LoVo (cell line): ENCODE measurements around the gene NPLOC4.
"Not testable (repeated sequence)": the region's sequence is repeated elsewhere in the genome, so short reads cannot be mapped to it uniquely, and the experiment has no call there.

Experiments used
- DNase-seq: peaks from one replicate; pipeline ENCODE4 v3.0.0-alpha.2; 2016; ENCODE audit warnings: low spot score

Gene NPLOC4

DNA sequence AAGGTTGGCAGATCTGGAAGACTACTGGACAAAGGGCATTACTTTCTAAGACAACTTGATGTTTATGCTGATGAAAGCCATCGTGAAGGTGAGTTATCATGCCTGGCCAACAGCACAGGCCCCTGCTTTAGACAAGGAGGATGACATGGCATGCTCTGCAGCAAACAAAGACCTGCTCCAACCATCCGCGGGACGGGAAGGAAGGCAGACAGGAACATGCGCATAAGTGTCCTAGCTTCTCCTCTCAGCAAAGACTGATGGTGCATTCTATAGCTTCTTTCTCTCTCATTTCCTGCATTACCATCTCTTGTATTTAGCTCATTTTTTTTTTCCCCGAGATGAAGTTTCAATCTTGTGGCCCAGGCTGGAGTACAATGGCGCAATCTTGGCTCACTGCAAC, 5.4 kb downstream of the NPLOC4 start:
- no peak for DNase-seq

DNA sequence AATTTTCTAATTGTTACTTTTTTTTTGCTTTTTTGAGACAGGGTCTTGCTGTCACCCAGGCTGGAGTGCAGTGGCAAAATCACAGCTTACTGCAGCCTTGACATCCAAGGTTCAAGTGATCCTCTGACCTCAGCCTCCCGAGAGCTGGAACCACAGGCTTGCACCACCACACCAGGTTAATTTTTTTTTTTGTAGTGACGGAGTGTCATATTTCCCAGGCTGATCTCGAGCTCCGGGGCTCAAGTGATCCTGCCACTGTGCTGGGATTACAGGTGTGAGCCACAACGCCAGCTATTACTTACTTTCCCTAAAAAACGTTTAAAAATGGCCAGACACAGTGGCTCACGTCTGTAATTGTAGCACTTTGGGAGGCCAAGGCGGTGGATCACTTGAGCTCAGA, 6.6 kb downstream of the NPLOC4 start:
- DNase-seq: no peak

DNA sequence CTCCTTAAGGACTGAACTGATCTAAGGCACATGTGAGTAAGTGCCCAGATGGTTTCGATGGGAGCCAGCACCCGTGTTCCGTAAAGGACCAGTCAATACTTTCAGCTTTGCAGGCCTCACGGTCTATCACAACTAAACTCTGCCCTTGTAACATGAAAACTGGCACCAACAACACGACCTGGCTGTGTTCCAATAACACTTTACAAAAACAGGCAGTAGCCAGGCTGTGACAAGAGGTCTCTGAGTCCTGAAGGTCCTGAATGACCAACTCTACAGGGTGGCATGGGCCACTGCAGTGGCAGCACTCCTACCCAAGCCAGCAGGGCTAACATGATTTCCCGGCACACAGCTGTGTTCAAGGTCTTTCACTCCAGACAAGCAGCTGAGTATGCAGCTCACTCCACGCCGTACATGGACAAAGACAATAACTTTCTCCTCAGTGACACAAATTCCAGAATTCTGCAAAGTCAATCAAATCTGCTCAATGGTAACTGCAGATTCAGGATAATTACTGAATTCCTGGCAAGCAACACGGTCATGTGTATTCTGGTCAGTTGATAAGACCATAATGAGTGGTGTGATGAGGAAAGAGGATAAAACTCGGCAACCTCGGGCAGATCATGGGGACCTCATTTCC, 15.3 kb downstream of the NPLOC4 start:
- no peak for DNase-seq

DNA sequence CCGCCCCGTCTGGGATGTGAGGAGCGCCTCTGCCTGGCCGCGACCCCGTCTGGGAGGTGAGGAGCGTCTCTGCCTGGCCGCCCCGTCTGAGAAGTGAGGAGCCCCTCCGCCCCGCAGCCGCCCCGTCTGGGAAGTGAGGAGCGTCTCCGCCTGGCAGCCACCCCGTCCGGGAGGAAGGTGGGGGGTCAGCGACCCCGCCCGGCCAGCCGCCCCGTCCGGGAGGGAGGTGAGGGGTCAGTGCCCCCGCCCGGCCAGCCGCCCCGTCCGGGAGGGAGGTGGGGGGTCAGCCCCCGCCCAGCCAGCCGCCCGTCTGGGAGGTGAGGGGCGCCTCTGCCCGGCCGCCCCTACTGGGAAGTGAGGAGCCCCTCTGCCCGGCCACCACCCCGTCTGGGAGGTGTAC, 18.6 kb downstream of the NPLOC4 start:
- DNase-seq: not testable (repeated sequence)

DNA sequence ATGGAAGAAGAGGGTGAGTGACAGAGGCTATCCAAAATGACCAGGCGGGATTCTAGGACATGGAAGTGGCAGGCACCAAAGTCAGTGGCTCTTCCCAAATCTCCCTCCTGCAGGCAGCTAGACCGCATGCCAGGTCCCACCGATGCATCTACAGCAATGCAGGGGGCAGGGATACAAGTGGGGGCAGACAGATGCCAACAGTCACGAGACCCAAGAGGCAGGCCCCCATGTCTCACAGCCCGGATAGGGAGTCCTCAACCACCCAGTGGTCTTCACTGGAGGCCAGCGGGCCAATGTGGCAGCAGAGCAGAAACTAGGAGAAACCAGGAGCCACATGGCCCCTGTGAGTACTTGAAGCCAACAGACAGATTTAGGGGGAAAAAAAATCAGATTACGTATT, 20.0 kb downstream of the NPLOC4 start:
- DNase-seq: no peak

DNA sequence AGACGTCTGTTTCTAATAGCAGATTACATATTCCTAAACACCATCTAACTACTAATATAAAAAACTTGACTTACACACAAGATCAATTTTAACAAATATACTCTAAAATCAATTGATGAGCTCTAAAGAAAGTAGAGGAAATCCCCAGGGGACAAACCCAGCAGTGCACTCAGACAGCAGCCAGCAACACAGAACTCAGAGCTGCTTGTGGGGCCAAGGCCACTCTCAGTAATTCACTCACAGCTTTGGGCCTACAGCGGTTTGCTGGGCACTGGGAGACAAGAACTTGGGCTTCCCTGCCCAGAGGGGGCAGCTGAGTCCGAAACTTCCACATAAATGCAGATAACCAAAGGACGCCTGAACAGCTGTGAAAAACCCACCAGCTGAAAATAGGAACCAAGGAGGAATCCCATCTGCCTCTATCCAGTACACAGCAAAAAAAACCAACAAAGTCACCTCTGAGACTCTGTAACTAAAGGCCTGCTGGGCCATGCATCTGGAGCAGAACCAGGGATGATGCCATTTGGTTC, 21.4 kb downstream of the NPLOC4 start:
- no peak for DNase-seq

DNA sequence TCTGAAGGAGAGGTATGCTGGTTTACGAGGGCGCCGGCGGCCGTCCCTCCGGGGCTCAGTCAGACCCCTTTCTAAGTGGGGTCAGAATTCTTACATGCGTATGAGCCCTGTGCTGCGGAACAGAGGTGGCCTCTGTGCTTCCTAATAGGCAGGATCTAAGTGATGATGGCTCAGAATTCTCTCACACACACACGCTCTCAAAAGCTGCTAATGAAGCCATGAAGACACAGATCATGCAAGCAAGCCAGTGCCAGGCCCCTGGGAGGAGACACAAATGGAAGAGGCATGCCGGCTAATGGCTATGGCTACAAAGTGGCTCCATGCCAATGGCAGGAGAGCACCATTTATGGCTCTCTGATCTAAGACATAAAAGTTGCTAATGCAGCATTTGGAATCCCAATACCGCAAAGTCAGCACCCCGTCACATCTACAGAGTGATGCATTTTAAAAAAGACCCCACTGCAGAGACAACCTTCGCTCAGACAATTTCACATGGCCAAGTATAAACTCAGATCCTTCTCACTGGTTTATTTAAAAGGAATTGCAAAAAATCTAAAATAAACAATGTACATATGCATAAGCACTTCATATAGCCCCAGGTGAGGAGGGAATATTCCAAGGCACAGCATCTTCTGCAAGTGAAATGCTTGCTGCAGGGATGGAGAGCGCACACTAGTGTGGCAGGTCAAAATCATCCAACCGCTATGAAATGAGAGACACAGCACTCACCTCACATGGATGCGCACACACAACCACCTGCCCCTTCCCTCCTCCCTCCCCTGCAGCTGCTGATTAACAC, 24.5 kb downstream of the NPLOC4 start:
- no peak for DNase-seq

DNA sequence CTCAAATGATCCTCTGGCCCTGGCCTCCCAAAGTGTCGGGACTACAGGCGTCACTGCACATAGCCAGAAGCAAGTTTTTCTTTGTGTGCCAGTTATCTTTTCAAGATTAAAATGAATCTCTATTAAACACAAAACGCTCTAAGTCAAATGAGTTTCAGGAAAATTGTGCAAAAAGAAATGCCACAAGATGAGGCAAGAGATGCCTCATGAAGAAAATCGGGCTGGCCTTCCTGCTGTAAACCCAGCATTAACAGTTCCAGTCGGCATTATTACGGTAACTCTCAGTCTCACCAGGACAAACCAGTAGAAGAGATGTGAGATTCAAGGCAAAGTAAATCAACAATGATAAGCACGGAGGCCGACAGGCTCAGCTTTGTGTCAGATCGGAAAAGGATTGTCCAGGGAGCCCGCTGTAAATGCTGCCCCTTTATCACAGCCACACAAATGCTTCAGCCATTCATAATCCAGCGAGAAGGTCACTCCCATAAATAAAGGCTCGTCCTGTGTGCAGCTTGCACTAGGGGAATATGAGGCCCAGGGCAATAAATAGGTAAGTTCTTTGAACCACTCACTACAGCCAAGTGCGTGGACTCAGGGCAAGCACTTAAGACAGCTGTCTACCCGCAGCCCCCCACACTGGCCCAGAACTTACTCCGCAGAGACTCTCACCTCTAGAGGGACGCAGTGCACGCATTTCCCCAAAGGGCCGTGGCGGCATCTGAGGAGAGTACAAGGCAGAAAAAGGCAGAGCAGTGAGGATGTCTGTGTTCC, 27.2 kb downstream of the NPLOC4 start:
- DNase-seq: no peak

DNA sequence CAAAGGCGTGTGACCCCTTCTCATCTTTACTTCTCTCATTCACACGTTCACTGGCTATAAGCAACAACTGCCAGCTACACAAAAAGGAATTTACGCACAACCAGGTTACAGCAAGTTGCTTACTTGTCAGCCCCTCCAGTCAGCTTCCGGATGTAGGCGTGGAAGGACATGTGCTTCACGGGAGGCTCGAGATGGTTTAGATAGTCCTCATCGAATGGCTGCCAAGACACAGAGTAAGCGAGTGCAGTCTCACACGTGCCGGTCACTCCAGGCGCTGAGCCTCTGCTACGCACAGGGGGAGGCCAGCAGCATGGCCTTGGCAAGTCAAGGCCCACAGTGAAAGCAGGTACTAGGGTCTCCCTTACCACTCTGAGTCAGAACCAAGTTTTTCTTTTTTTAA, 28.3 kb downstream of the NPLOC4 start:
- no peak for DNase-seq

DNA sequence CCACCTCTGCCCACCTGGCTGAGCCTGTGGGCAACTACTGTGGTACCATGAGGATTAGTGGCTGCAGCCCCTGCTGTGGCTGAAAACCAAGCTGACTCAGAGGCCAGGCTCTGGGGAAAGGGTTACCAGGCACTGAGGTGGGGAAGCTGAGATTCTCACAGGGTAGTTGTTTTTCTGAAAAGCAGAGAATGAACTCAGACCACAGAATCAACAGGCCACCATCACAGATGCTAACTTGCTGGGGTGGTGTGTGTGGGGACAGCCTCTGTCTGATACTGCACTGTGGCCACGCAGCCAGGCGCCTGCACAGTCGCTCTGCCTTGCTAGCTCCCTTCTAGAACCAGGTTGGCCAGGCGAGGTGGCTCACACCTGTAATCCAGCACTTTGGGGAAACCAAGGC, 28.8 kb downstream of the NPLOC4 start:
- DNase-seq: no peak

DNA sequence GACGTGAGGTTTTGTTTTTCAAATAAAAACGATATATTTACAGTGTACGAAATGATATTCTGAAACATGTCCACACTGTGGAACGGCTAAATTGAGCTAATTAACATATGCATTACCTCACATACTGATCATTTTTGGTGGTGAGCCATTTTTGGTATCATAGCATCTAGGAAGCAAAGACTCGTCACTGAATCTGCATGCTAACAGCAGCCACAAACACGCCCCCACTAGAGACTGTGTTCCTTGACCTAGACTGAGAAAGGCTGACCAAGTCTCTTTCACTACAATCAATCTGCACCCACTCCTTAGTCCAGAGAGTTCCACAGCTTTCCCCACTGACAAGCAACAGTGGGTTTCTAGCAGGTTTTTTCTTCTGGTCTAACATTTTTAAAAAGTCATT, 29.5 kb downstream of the NPLOC4 start:
- DNase-seq: no peak

DNA sequence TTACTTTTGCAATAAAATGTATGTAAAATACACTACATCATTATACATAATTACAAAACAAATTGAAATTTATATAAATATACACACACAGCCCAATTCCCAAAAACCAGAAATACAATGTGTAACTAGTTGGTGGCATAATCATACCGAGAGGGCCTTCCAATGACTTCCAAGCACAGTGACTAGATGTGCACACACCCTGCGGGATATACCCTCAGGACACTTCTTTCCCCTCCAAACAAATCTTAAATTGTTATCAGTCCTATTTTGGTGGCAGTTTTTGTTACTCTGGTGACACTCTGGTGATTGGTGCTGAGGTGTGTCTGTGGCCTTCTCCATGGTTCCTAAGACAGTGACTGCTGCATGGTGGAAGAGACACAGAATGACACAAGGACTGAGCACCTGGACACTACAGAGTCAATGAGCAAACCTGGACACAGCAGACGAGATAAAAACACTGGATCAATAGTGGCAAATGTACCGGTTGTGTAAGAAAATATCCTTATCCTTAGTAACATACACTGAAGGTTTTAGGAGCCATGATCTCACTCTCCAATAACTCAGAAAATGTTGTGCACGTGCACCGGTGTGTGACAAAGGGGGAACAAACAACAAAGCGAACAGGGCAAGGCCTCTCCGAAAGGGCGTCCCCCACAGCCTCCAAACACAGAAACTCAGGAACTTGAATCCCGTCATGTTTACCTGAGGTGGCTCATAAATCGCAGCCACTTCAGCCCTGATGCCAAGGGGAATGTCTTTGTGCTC, 32.9 kb downstream of the NPLOC4 start:
- DNase-seq: no peak

DNA sequence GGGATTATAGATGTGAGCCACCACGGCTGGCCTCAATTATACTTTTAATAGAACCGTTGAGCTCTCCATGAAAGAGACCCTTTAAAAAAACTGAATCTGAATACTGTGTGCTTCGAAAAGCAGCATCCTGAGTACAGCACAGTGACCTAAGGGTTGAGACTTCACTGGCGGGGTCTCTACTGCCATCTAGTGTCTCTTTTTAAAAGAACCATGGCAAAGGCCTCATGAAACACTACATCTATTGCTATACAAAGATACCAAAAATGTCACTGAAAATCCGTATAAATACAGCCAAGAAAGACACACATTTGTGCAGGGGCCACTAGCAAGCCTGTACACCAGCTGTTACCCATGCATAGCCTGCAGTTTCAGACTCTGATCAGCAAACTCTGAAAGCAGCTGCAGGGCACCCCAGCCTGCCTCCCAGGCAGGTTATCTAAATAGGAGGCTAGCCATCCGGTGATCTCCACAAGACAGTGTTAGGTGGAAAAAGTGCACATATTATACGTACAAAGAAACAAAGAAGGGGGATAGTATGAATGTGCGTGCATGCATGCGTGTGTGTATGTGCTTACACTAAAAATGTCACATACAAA, 35.3 kb downstream of the NPLOC4 start:
- DNase-seq: peak; percentile 51

DNA sequence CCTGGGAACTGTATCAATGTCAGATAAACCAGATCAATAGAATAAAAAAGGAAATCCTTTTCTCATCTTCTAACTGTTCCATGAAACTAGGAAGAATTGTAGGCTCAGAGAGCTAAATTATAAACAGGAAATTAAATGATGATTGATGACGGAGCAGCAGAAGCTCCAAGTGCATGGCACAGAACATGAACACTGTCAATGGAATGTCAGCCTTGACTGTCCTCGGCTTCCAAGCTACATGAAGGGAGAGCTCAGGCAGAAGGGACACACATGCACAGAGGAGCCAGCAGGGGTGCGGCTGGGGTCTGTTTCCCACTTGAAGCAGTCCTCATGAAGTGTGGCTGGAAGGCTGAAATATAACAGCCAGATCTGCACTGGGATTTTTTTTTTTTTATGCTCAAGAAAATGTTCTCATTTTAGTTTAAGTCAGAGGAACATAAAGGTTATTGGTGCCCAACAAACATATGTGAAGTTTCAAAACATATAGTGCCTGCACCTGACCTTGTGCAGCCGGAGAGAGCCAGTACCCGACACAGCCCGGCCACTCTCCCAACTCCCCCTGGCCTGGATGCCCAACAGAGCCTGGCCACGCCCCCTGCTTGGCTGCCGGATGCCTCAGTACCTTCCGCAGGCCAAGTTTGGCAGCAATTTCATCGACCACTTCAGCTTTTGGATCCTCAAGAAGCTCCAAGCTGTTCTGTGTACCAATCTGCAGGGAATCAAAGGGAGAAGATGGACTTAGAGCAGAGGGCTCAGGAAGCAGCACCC, 37.0 kb downstream of the NPLOC4 start:
- no peak for DNase-seq

DNA sequence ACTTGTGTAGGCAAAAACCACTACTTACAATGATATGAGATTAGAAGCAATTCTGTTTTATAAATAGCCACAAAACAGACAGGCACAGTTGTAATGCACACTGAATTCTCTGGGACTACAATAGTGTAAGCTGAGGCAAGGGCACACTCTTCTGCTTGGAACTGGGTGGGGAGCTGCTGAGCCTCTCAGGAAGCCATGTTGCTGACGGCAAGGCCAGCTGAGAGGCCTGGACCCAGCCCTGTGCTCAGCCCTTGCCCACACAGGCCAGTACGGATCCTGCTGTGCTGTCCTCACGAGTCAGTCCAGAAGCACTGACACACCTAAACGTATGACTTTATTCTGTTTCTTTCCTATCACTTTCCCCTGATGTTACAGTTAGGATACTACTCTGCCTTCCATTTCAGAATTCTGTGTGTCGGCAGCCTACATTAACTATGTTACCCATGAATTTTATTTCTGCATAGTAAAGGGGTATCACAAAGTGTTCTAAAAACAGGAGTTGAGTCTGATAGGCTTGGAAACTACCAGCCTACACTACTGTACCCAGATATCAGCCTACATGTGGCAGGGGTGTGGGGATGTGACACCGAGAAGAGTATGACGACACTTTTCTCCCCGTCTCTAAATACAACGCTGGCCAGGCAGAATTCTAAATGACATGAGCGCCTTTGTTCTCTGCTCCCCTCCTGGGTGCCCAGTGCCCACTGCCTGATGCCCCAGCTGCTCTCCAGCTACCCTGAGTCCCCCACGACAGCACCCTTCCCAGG, 43.6 kb downstream of the NPLOC4 start:
- no peak for DNase-seq

DNA sequence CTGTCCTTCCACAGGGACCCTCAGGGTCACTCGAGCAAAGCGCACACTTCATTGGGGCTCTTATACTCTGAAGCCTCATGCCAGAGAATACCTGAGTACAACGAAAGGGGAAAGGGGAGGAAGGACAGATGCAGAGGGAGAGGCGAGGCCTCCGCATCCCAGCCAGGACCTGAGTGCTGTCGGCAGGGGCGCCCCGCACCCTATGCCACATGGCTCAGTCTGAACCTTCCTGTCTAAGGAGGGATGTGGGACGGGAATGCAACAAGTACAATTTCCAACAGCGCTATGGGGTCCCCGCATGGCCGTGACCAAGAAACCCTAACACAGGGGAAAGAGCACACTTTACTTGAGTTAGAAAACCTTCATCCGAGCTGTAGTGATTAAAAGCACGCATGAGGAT, 44.9 kb downstream of the NPLOC4 start:
- no peak for DNase-seq

DNA sequence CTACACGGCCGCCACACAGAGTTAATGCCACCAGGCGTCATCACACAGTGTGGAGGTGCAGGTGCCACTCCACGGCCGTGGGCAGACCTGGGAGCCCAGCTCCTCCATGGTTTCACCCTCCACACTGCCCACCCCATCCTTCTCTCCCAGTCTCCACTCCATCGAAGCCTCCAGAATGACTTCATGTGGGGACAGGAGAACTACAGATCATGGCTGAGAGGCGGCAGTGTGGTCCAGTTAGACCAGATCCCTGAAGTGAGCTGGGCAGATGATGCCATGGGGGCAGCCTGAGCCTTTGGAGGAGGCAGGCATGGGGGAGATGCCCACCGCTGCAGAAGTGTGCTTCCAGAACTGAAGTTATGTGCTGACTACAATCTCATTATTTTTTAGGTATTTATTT, 46.8 kb downstream of the NPLOC4 start:
- DNase-seq: no peak

DNA sequence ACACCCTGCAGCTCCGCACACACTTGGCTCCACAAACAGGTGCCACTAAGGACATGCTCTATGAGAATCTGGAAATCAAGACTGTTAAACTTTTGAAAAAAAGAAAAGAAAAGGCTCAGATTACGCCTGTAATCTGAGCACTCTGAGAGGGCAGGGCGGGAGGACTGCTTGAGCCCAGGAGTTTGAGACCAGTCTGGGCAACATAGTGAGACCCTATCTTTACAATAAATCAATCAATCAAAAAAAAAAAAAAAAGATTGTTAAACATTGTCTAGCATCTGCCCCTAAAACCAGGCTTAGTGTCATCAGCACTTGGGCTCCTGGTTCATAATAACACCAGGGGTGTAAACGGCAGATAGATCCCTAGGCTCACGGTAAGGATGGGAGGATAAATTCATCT, 47.3 kb downstream of the NPLOC4 start:
- DNase-seq: no peak

DNA sequence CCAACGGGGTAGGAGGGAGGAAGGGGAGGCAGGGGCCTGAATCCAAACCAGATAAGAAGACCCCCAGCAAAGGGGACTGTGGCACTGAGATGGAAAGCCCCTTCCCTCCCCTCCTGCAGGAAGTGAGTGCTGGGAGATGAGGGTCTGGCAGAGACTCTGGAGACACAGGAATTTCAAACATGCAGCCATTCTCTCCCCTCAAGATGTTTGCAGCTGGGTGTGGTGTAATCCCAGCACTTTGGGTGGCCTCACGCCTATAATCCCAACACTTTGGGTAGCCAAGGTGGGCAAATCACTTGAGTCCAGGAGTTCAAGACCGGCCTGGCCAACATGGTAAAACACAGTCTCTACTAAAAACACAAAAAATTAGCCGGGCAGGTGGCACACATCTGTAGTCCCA, 50.8 kb downstream of the NPLOC4 start:
- DNase-seq: no peak

DNA sequence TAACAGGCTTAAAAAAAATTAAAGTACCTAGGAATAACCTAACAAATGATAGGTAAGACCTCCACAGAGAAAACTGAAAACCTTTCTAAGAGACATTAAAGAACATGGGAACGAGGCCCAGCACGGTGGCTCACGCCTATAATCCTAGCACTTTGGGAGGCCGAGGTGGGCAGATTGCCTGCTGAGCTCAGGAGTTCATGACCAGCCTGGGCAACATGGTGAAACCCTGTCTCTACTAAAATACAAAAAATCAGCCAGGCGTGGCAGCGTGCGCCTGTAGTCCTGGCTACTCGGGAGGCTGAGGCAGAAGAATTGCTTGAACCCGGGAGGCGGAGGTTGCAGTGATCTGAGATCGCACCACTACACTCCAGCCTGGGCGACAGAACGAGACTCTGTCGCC, 52.1 kb downstream of the NPLOC4 start:
- not testable (repeated sequence) for DNase-seq
